ENCODE data around the gene MYL7. TPM values are rescaled to one million over a fixed set of nuclear protein-coding genes. Genes with fewer than 3 reads are reported as not detected.
A peak's percentile ranks its signal among the peaks of the same experiment; 100 is the strongest.

The MYL7 gene
- polyA plus RNA-seq, 1 of the 3 experiments (the other 2 are of a cell fraction) = not detected

DNA sequence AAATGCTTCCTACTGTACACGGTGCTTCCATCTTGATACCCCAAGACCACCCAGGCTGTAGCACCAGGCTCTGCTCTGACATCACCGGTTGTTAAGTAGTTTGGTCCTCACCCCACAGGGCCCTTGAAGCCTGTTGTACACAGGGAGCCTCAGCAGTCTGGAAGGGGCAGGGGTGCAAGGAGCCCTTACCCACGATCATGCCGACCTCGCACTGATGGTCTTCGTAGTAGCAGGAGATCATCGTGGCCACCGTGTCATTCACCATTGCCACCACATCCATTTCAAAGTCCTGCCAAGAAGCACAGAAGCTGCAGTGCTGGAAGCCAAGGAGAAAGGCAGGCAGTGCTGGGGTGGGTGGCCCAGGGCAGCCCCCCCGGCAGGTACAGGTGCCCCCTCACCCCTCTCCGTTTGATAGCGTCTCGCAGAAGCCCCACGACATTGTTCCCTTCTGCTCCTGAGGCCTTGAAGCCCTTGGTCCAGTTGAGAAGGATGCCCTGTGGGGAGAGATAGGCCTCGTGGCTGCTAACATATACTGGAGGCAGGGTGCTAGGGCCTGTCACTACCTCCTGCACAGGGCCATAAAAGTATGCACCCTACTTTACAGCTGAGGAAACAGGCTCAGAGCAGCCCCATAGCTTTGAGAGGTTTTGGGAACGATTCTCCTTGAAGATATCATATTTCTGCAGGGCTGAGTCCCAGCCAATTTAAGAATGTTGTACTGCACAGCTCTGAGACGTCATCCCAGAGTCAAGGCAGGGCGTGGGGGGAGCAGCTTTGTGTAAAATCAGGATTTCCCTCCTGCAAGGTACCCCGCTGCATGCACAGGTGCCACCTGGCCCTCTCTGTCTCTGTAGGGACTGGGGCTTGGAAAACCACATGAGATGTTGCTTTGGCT lies 8.7 kb upstream of the MYL7 start (continued):
- TF ChIP-seq, protein P1, sequence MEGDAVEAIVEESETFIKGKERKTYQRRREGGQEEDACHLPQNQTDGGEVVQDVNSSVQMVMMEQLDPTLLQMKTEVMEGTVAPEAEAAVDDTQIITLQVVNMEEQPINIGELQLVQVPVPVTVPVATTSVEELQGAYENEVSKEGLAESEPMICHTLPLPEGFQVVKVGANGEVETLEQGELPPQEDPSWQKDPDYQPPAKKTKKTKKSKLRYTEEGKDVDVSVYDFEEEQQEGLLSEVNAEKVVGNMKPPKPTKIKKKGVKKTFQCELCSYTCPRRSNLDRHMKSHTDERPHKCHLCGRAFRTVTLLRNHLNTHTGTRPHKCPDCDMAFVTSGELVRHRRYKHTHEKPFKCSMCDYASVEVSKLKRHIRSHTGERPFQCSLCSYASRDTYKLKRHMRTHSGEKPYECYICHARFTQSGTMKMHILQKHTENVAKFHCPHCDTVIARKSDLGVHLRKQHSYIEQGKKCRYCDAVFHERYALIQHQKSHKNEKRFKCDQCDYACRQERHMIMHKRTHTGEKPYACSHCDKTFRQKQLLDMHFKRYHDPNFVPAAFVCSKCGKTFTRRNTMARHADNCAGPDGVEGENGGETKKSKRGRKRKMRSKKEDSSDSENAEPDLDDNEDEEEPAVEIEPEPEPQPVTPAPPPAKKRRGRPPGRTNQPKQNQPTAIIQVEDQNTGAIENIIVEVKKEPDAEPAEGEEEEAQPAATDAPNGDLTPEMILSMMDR (IDR thresholded peaks at IDR 0.05) = no peak

DNA sequence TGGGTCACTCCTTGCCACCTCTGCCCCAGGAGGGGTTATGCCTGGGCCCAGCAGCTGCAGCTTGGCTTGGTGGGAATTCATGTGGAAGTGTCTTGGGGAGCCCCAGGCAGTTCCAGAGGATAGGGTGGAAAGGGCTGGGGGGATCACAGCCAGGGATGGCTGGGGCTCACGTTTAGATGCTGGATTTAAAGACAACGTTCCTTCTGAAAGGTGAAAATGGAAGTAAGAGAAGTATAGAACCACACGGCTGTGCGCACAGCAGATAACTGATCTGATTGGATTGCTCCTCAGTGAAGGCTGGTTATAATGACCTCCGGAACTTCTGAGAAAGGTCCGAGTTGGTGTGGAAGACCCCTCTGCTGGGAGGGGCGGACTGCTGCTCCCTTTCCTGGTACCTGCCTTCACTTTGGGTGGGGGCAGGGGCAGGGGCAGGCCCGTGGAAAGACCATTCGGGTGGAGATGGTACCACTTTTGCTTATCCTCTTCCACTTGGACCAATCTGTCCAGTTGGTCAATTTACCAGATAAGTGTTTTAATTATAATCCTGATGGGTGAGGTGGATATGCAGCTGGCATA lies 7.9 kb upstream of the MYL7 start:
- TF ChIP-seq, protein P2, sequence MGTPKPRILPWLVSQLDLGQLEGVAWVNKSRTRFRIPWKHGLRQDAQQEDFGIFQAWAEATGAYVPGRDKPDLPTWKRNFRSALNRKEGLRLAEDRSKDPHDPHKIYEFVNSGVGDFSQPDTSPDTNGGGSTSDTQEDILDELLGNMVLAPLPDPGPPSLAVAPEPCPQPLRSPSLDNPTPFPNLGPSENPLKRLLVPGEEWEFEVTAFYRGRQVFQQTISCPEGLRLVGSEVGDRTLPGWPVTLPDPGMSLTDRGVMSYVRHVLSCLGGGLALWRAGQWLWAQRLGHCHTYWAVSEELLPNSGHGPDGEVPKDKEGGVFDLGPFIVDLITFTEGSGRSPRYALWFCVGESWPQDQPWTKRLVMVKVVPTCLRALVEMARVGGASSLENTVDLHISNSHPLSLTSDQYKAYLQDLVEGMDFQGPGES (IDR thresholded peaks at IDR 0.05; ENCODE audit: low read depth, low read length) = no peak
- TF ChIP-seq GABPA (IDR thresholded peaks at IDR 0.05; ENCODE audit: low read depth) (no peak), NRF1 (IDR thresholded peaks at IDR 0.05; ENCODE audit: low read depth, low read length) (no peak), MEF2A (IDR thresholded peaks at IDR 0.05; ENCODE audit: borderline replicate concordance, low read depth) (no peak), TEAD4 (IDR thresholded peaks at IDR 0.05; ENCODE audit: borderline replicate concordance, insufficient read depth) (no peak), MXI1 (IDR thresholded peaks at IDR 0.05; ENCODE audit: low read depth, low read length) (no peak), EZH2phosphoT487 (IDR thresholded peaks at IDR 0.05; ENCODE audit: borderline replicate concordance, low read depth) (no peak)
- TF ChIP-seq, protein P3, sequence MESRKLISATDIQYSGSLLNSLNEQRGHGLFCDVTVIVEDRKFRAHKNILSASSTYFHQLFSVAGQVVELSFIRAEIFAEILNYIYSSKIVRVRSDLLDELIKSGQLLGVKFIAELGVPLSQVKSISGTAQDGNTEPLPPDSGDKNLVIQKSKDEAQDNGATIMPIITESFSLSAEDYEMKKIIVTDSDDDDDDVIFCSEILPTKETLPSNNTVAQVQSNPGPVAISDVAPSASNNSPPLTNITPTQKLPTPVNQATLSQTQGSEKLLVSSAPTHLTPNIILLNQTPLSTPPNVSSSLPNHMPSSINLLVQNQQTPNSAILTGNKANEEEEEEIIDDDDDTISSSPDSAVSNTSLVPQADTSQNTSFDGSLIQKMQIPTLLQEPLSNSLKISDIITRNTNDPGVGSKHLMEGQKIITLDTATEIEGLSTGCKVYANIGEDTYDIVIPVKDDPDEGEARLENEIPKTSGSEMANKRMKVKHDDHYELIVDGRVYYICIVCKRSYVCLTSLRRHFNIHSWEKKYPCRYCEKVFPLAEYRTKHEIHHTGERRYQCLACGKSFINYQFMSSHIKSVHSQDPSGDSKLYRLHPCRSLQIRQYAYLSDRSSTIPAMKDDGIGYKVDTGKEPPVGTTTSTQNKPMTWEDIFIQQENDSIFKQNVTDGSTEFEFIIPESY (IDR thresholded peaks at IDR 0.05; ENCODE audit: borderline replicate concordance, low read depth) = no peak
- Histone ChIP-seq H3K4me2 (no peak overlapping the region), H3K9me2 (no peaks in the 10 kb centered on the region), H3K79me2 (ENCODE audit: insufficient read depth) (no peaks in the 10 kb centered on the region), H3K36me3 (replicated peaks in 1 of 2; ENCODE audit: control insufficient read depth in 1 of 2, insufficient read depth in 2 of 2, low read length in 1 of 2) (no peaks in the 10 kb centered on the region), H3K9ac (no peak overlapping the region), H2AFZ (ENCODE audit: low read depth) (no peak overlapping the region), H4K20me1 (ENCODE audit: insufficient read depth) (no peaks in the 10 kb centered on the region), H3K4me1 (ENCODE audit: control insufficient read depth in 1 of 2, insufficient read depth in 2 of 2, low read depth in 1 of 2, low read length in 1 of 2) (peaks cover 0 to 14% of the 10 kb centered on the region in 2 experiments; a peak in 1 of 4 replicates), H3K27ac (ENCODE audit: low read depth in 2 of 2, low read length in 1 of 2) (no peak overlapping the region), H3K4me3 (ENCODE audit: low read depth in 2 of 2, low read length in 1 of 2) (no peak overlapping the region), H3F3A (replicated peaks; ENCODE audit: insufficient read depth) (no peaks in the 10 kb centered on the region), H3K9me3 (no peaks in the 10 kb centered on the region), H3K27me3 (ENCODE audit: insufficient read depth) (no peaks in the 10 kb centered on the region)
- WGBS (ENCODE audit: low lambda C conversion rate) = 71% methylated on average over 8 of the region's 9 CpGs
- POLR2A ChIA-PET = no interaction called here
- CTCF ChIA-PET = interaction anchor here (3.0 to 3.2 kb wide), 2 partner anchors 17 to 47 kb away, joined by 9 to 15 read pairs; no protein-coding TSS in a partner anchor
- DNase-seq = peak; percentile 20
